ENCODE results near the gene NCKAP5.

The NCKAP5 gene

DNA sequence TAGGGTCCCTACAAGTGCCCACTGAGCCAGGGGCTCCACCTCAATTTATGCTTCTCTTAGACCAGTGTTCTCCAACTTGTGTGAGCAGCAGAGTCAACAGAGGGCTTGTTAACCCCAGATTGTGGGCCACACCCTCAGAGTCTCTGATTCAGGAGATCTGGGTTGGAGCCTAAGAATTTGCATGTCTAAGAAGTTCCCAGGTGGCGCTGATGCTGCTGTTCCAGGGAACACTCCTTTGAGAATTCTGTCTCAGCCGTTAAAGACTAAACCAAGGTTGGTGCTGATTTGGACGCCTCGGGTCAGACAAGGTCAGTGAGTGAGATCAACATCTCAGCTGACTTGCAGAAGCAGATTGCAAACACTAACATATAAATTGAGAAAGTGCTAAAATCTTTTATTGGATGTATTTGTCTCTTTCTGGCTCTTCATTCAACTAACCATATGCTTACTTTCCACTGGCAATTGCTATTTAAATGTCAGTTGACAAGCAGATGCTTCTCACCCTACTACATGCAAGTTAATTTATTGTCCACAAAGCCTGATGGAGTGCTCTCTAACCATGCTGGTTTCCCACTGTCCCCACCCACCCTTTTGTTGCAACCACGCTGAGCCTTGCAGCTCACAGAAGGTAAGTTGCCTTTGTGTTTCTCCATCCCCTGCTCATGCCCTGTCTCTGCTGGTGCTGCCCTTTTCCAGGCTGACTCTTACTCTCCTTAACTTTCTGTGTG is 929.8 kb downstream of the NCKAP5 start:
- no peak for DNase-seq

DNA sequence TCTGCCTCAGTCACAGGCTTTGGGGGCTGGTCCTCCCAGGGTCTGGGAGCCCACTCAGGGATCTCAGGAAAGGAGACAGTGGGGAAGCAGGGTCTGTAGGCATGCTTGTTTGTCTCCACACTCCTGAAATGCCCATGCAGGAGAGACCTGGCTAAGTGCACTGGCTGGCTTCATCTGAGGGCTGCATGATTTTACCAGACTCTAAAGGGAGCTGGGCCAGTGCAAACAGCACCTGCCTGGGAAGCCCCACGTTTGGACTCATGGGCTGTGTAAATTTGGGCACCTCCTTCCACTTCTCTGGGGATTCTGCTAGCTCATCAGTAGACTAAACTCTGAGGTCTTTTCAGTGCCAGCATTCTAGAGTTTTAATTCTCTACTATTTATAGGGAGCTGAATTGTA is 931.9 kb downstream of the NCKAP5 start:
- no peak for DNase-seq

DNA sequence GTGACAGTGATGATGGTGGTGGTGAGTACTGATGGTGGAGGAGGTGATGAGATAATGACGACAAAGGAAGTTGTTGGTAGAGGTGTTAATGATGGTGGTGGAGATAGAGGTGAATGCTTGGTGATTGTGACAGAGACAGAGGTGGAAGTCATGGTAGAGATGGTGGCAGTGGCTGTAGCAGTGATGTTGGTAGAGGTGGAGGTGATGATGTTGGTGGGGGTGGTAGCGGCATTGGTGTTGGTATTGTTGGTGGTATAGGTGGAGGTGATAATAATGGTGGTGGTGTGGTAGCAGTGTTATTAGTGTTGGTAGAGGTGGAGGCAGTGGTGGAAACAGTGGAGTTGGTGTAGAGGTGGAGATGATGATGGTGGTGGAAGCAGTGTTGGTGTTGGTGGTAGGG is 934.6 kb downstream of the NCKAP5 start:
- DNase-seq = no peak

- DNase-seq = no peak
Measured at GRCh38 chr2:132632000-132632649, 936.1 kb downstream of the NCKAP5 start.

DNA sequence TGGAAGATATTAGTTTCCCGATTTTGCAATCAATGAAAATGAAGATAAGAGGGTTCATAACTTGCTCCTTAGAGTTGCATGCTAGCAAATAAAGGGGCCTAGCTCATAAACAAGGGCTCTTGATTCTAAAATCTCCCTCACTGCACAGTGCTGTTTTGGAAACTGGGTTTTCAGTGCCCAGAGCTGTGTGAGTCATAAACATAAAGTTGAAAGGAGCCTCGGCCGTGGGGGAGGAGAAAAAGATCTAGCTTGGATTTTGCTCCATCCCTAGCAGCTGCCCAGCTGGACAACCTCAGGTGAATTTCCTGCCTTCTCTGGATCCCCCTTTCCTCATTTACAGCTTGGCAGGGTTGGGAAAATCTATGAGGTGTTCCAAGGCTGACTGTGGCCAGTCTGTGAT is 940.7 kb downstream of the NCKAP5 start:
- DNase-seq = no peak

DNA sequence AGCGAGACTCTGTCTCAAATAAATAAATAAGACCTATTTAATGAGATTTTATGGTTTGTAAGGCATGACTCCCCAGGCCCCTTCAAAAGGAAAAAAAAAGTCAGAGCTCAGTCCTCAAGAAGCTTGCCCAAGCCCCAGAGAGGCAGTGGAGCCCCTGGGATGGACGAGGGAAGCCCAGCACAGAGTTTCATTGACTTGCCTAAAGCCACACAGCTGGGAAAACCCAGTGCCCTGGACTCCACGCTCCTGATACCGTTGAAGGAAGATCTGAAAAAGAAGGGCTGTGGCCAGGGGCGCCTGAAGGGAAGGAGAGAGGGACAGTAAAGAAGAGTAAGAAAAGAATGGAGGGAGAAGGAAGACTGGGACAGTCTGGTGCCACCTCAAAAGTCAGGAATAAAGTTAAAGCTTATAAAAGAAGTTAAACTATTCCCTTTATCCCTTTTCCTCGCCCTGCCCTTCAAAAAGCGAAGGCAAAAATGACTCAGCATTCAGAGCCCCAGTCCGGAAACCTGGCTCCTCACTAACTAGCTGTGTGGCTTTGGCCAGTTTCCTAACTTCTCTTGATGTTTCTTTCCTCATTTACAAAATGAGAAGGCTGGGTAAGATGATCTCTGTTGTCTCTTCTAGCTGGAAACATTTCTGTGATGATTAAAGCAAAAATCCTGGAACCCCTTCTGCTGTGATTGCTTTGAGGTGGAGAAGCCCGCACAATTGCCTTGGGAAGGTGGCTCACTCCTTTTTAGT is 945.0 kb downstream of the NCKAP5 start:
- no peak for DNase-seq

All from NCI-H510A (cell line).